Measurements from ENCODE around the gene MLXIP. TPM values are rescaled to one million over a fixed set of nuclear protein-coding genes. Genes with fewer than 3 reads are reported as not detected.

Gene MLXIP
- total and polyA plus RNA-seq, 2 of the 4 experiments (the other 2 are of a cell fraction): 2.7 to 10.8 TPM

DNA sequence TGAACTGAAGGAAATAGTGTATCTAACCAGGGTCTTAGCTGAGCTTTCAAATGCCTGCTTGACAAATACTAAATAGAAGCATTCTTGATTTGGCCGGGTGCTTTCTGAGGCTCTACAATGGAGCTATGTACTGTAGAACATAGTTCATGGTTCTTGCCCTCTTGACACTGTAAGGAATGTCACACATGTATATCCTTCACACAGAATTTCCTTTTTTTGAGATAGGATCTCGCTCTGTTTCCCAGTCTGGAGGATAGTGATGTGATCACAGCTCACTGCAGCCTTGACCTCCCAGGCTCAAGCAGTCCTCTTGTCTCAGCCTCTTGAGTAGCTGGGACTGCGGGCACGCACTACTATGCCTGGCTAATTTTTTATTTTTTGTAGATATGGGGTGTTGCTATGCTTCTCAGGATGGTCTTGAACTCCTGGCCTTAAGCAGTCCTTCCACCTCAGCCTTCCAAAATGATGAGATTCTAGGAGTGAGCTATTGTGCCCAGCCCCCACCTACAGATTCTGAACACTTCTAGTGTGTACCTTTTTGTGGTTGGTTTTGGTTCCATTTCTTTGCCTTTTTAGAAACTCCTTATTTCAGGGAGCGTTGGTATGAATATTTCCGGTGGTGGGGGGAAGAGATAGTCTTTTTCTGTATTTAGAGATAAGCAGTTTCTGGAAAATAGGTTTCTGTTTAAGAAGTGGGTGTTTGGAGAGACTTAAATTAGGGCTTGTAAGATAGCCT, 4.2 kb downstream of the MLXIP start (continued):
- TF ChIP-seq MXI1 (IDR thresholded peaks at IDR 0.05; ENCODE audit: borderline replicate concordance, low read depth, low read length): no peak

- dilution Hi-C loops (cut with HindIII; ENCODE audit: low sequenced_read_pairs, unreplicated experiment) (no loop called here), in situ Hi-C loops (cut with MboI; ENCODE audit: low sequenced_read_pairs) (no loop called here), intact Hi-C loops (cut with micrococcal nuclease) (no loop called here)
- ChIA-PET POLR2A (ENCODE audit: unreplicated experiment) (no interaction called here), CTCF (no interaction called here)
- Histone ChIP-seq H4K5ac (ENCODE audit: low read depth, low read length) (no peak overlapping the region), H3K27ac (ENCODE audit: insufficient read depth, low read length) (no peak overlapping the region), H4K20me1 (ENCODE audit: insufficient read depth, low read length) (peaks cover 61% of the 10 kb centered on the region), H3K9me3 (ENCODE audit: control insufficient read depth, insufficient read depth, low read length) (no peaks in the 10 kb centered on the region), H2AFZ (replicated peaks; ENCODE audit: low read length, poor library complexity) (no peak overlapping the region), H2BK120ac (ENCODE audit: low read depth, low read length) (no peak overlapping the region), H3K14ac (replicated peaks; ENCODE audit: low read depth, low read length) (no peak overlapping the region), H2BK5ac (ENCODE audit: low read depth, low read length, poor library complexity, severe bottlenecking) (no peak overlapping the region), H2BK20ac (ENCODE audit: low read depth, low read length) (no peak overlapping the region), H3K27me3 (ENCODE audit: control insufficient read depth, insufficient read depth, low read length) (no peaks in the 10 kb centered on the region), H3K18ac (ENCODE audit: low read depth, low read length) (no peak overlapping the region), H3K9ac (ENCODE audit: low read depth, low read length) (no peak overlapping the region), H3K4me2 (ENCODE audit: low read depth, low read length) (no peak overlapping the region), H3K4ac (ENCODE audit: low read depth, low read length) (no peak overlapping the region), H3K79me1 (ENCODE audit: low read depth in 1 of 2, low read length in 2 of 2) (peaks cover 22 to 82% of the 10 kb centered on the region in 2 experiments; a peak in 3 of 4 replicates), H3K36me3 (ENCODE audit: control insufficient read depth, insufficient read depth, low read length) (peaks cover 39% of the 10 kb centered on the region), H3K23ac (ENCODE audit: low read depth, low read length) (no peak overlapping the region), H3K56ac (ENCODE audit: extremely low read depth, insufficient read depth, low read length) (no peak overlapping the region), H4K8ac (ENCODE audit: low read depth in 2 of 2, low read length in 2 of 2) (no peak overlapping the region), H3K9me1 (ENCODE audit: insufficient read depth, low read length) (peaks cover 23% of the 10 kb centered on the region), H2BK15ac (ENCODE audit: low read depth, low read length) (no peak overlapping the region), H3K4me3 (ENCODE audit: insufficient read depth, low read depth, low read length) (no peak overlapping the region), H2AK9ac (replicated peaks; ENCODE audit: low read depth, low read length, poor library complexity) (no peak overlapping the region), H4K91ac (ENCODE audit: insufficient read depth, low read depth, low read length) (no peak overlapping the region), H3K4me1 (ENCODE audit: control insufficient read depth, insufficient read depth, low read length) (peaks cover 12% of the 10 kb centered on the region), H2AK5ac (ENCODE audit: low read depth, low read length) (no peak overlapping the region)
- ATAC-seq (ENCODE audit: low read depth) (no peak), DNase-seq (no peak)
- no TSS peak for BruUV-seq (replicated peaks)
- WGBS, 2 experiments (ENCODE audit: extremely low coverage in 2 of 2, insufficient read length in 1 of 2): 95% methylated on average over 6 of the region's 13 CpGs; no CpG with 5 or more reads in 1 of the 2 experiments
- TF ChIP-seq CHD1 (IDR thresholded peaks at IDR 0.05; ENCODE audit: low read depth, low read length) (no peak), BHLHE40 (IDR thresholded peaks at IDR 0.05; ENCODE audit: low read depth, low read length) (no peak), MAFK (IDR thresholded peaks at IDR 0.05; ENCODE audit: low read depth, low read length) (no peak), MXI1 (IDR thresholded peaks at IDR 0.05; ENCODE audit: borderline replicate concordance, low read depth, low read length) (no peak), NFE2L2 (IDR thresholded peaks at IDR 0.05; ENCODE audit: low read depth, low read length) (no peak), MAZ (IDR thresholded peaks at IDR 0.05; ENCODE audit: borderline replicate concordance, low read depth, low read length) (no peak), FOS (IDR thresholded peaks at IDR 0.05; ENCODE audit: low read depth, low read length) (no peak), CEBPB (IDR thresholded peaks at IDR 0.05; ENCODE audit: low read depth, low read length) (no peak), RAD21 (IDR thresholded peaks at IDR 0.05; ENCODE audit: low read length) (no peak), RFX5 (IDR thresholded peaks at IDR 0.05; ENCODE audit: low read depth, low read length) (no peak), POLR2A (IDR thresholded peaks at IDR 0.05; ENCODE audit: low read depth, low read length) (no peak), SMC3 (IDR thresholded peaks at IDR 0.05; ENCODE audit: low read depth, low read length) (no peak)
- TF ChIP-seq, protein P1, sequence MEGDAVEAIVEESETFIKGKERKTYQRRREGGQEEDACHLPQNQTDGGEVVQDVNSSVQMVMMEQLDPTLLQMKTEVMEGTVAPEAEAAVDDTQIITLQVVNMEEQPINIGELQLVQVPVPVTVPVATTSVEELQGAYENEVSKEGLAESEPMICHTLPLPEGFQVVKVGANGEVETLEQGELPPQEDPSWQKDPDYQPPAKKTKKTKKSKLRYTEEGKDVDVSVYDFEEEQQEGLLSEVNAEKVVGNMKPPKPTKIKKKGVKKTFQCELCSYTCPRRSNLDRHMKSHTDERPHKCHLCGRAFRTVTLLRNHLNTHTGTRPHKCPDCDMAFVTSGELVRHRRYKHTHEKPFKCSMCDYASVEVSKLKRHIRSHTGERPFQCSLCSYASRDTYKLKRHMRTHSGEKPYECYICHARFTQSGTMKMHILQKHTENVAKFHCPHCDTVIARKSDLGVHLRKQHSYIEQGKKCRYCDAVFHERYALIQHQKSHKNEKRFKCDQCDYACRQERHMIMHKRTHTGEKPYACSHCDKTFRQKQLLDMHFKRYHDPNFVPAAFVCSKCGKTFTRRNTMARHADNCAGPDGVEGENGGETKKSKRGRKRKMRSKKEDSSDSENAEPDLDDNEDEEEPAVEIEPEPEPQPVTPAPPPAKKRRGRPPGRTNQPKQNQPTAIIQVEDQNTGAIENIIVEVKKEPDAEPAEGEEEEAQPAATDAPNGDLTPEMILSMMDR (conservative IDR thresholded peaks at IDR 0.05; ENCODE audit: low read depth, low read length): no peak
- TF ChIP-seq, protein P2, sequence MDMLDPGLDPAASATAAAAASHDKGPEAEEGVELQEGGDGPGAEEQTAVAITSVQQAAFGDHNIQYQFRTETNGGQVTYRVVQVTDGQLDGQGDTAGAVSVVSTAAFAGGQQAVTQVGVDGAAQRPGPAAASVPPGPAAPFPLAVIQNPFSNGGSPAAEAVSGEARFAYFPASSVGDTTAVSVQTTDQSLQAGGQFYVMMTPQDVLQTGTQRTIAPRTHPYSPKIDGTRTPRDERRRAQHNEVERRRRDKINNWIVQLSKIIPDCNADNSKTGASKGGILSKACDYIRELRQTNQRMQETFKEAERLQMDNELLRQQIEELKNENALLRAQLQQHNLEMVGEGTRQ (IDR thresholded peaks at IDR 0.05; ENCODE audit: low read depth, low read length): no peak
Measured at GRCh38 chr12:122084857-122085405, 6.4 kb downstream of the MLXIP start.

Data from IMR-90 (cell line).